A549 (cell line): ENCODE data around the gene PRSS37. TPM values are rescaled to one million over a fixed set of nuclear protein-coding genes. Genes with fewer than 3 reads are reported as not detected.

ENCODE experiments used
- ATAC-seq, 2 experiments: fragments of 200-7000 bp in 1 of 2; fragments of >200 bp in 1 of 2; cut with Nextera tagmentation in 1 of 2; cut with Tn5 transposase in 1 of 2; 3 replicates each; pipeline versions ENCODE4 v1.8.0 to v1.9.1; 2018 to 2020; ENCODE audit warnings: mild to moderate bottlenecking in 1 of 2, moderate library complexity in 1 of 2
- CTCF ChIA-PET: fragments of 300-600 bp; sonication (Branson Sonifier 250); formaldehyde crosslinking; extraction: SDS; loops from one replicate; lab custom pipeline; 2021; ENCODE audit warnings: antibody characterized with exemption, inconsistent platforms; lab: Yijun Ruan, JAX
- POLR2A ChIA-PET: fragments of 350-600 bp; formaldehyde crosslinking; extraction: SDS; loops from one replicate; lab custom pipeline; 2021; ENCODE audit warnings: antibody characterized with exemption, inconsistent platforms; lab: Yijun Ruan, JAX
- DNase-seq, 2 experiments: peaks; one replicate each; pipeline versions ENCODE4 v3.0.0 to v3.0.0-alpha.2; 2011 to 2016; ENCODE audit warnings: low read depth in 1 of 2, low spot score in 1 of 2
- FAIRE-seq: peaks from 2 replicates; lab custom pipeline; 2011; peaks lifted over from hg19 to GRCh38; lab: Jason Lieb, UNC
- H3K27ac ChIP-seq, 2 experiments: fragments of >200 bp; sonication (Bioruptor Twin); formaldehyde crosslinking; 3 replicates each; pipeline ENCODE4 v1.5.1; 2016 to 2017
- H3K4me1 ChIP-seq: fragments of >200 bp; sonication (Bioruptor Twin); formaldehyde crosslinking; 3 replicates; pipeline ENCODE4 v1.6.1; 2016
- H3K4me2 ChIP-seq: fragments of >200 bp; sonication (Bioruptor Twin); formaldehyde crosslinking; 3 replicates; pipeline ENCODE4 v1.6.1; 2016
- H3K4me3 ChIP-seq: fragments of >200 bp; sonication (Bioruptor Twin); formaldehyde crosslinking; 3 replicates; pipeline ENCODE4 v1.5.1; 2016
- H3K9me3 ChIP-seq: fragments of >200 bp; sonication (Bioruptor Twin); formaldehyde crosslinking; 3 replicates; pipeline ENCODE4 v1.6.1; 2016
- CBX2 ChIP-seq: fragments of 200-600 bp; sonication (generic); IDR thresholded peaks from 2 replicates; pipeline ENCODE4 v1.6.1; 2016; ENCODE audit warnings: low read depth, mild to moderate bottlenecking, borderline replicate concordance
- CBX8 ChIP-seq: fragments of 200-600 bp; sonication (generic); IDR thresholded peaks from 2 replicates; pipeline ENCODE4 v1.6.1; 2016
- CEBPB ChIP-seq, 2 experiments: fragments of >200 bp in 1 of 2; sonication (Bioruptor Twin) in 1 of 2; formaldehyde crosslinking in 1 of 2; IDR thresholded peaks; 2 replicates each; pipeline ENCODE4 v1.6.1; 2012 to 2016
- CHD4 ChIP-seq: fragments of 200-600 bp; sonication (generic); IDR thresholded peaks from 2 replicates; pipeline ENCODE4 v1.6.1; 2016; ENCODE audit warnings: antibody characterized with exemption, mild to moderate bottlenecking, borderline replicate concordance
- ELK1 ChIP-seq: fragments of 150-350 bp; IDR thresholded peaks from 2 replicates; pipeline ENCODE4 v1.6.1; 2014; ENCODE audit warnings: low read depth, mild to moderate bottlenecking, low read length
- EP300 ChIP-seq, 2 experiments: fragments of >200 bp; sonication (Bioruptor Twin); formaldehyde crosslinking; IDR thresholded peaks; 2 replicates in 1 of 2; 3 replicates in 1 of 2; pipeline ENCODE4 v1.6.1; 2016 to 2017
- ESRRA ChIP-seq: fragments of 150-350 bp; IDR thresholded peaks from 2 replicates; pipeline ENCODE4 v1.6.1; 2014; ENCODE audit warnings: mild to moderate bottlenecking, low read length, borderline replicate concordance
- FOSB ChIP-seq: fragments of 250-450 bp; sonication (Bioruptor Pico); IDR thresholded peaks from 2 replicates; pipeline ENCODE4 v1.5.0; 2020; ENCODE audit warnings: mild to moderate bottlenecking, moderate library complexity
- FOXS1 ChIP-seq: fragments of 250-450 bp; sonication (Bioruptor Pico); IDR thresholded peaks from 2 replicates; pipeline ENCODE4 v1.5.0; 2020; ENCODE audit warnings: mild to moderate bottlenecking, moderate library complexity
- HMGXB4 ChIP-seq: fragments of 250-450 bp; sonication (Bioruptor Pico); IDR thresholded peaks from 2 replicates; pipeline ENCODE4 v1.5.0; 2021; ENCODE audit warnings: mild to moderate bottlenecking, moderate library complexity, borderline replicate concordance
- HOXB13 ChIP-seq: fragments of 250-450 bp; sonication (Bioruptor Pico); IDR thresholded peaks from 2 replicates; pipeline ENCODE4 v1.5.0; 2020; ENCODE audit warnings: low read depth, mild to moderate bottlenecking, moderate library complexity
- JUN ChIP-seq, 2 experiments: fragments of >200 bp; sonication (Bioruptor Twin); formaldehyde crosslinking; IDR thresholded peaks; 2 replicates in 1 of 2; 3 replicates in 1 of 2; pipeline ENCODE4 v1.6.1; 2016 to 2017
- JUNB ChIP-seq: fragments of >200 bp; sonication (Bioruptor Twin); formaldehyde crosslinking; IDR thresholded peaks from 2 replicates; pipeline ENCODE4 v1.6.1; 2016
- KDM5A ChIP-seq: fragments of 200-600 bp; sonication (generic); IDR thresholded peaks from 2 replicates; pipeline ENCODE4 v1.6.1; 2016; ENCODE audit warnings: antibody characterized with exemption, mild to moderate bottlenecking
- MAFK ChIP-seq: fragments of 450-650 bp; IDR thresholded peaks from 2 replicates; pipeline ENCODE4 v1.6.1; 2014; ENCODE audit not compliant: partially characterized antibody
- NFE2L2 ChIP-seq: fragments of 150-350 bp; conservative IDR thresholded peaks from 2 replicates; pipeline ENCODE4 v1.6.1; 2014; ENCODE audit warnings: low read length
- POLR2AphosphoS2 ChIP-seq: conservative IDR thresholded peaks from 2 replicates; pipeline ENCODE4 v1.6.1; 2012; ENCODE audit warnings: low read length, improper control_type of control experiment, inconsistent platforms
- RARB ChIP-seq: fragments of 250-450 bp; sonication (Bioruptor Pico); IDR thresholded peaks from 2 replicates; pipeline ENCODE4 v1.8.0; 2021; ENCODE audit warnings: mild to moderate bottlenecking, moderate library complexity
- RCOR1 ChIP-seq: fragments of 150-350 bp; IDR thresholded peaks from 2 replicates; pipeline ENCODE4 v1.6.1; 2014; ENCODE audit warnings: antibody characterized with exemption, low read length, low read depth
- RNF2 ChIP-seq: fragments of 200-600 bp; sonication (generic); IDR thresholded peaks from 2 replicates; pipeline ENCODE4 v1.6.1; 2016; ENCODE audit warnings: low read depth, mild to moderate bottlenecking, antibody characterized with exemption, moderate library complexity, borderline replicate concordance
- SREBF2 ChIP-seq: fragments of 450-650 bp; IDR thresholded peaks from 2 replicates; pipeline ENCODE4 v1.6.1; 2014; ENCODE audit warnings: mild to moderate bottlenecking, moderate library complexity
- TFCP2L1 ChIP-seq: fragments of 250-450 bp; sonication (Bioruptor Pico); IDR thresholded peaks from 2 replicates; pipeline ENCODE4 v1.5.0; 2021; ENCODE audit warnings: mild to moderate bottlenecking
- TP53 ChIP-seq: fragments of 250-450 bp; sonication (Bioruptor Pico); IDR thresholded peaks from 2 replicates; pipeline ENCODE4 v1.5.0; 2021; ENCODE audit warnings: mild to moderate bottlenecking, moderate library complexity
- ZNF302 ChIP-seq: fragments of 250-450 bp; sonication (Bioruptor Pico); IDR thresholded peaks from 2 replicates; pipeline ENCODE4 v1.9.0; 2021; ENCODE audit warnings: inconsistent platforms, mild to moderate bottlenecking, moderate library complexity
- WGBS: methylation state at CpG from one replicate; pipeline ENCODE4 v1.1.6; 2017; ENCODE audit errors: missing lambda C conversion rate; 5-methylcytosine and 5-hydroxymethylcytosine counted together
- polyA plus RNA-seq, 4 experiments: library from polyadenylated mRNA; depleted of rRNA in 3 of 4; stranded (reverse); fragments of >200 nt; fragmentation: RNase III in 1 of 4; extraction: RNeasy Plus Mini Kit Qiagen cat#74134 plus additional on column Dnase treatment in 1 of 4; gene quantifications; 2 replicates in 3 of 4; 3 replicates in 1 of 4; pipeline ENCODE4 v1.2.3, GENCODE V29; 2011 to 2017
- TF ChIP-seq, protein P1 (sequence below): fragments of >200 bp; sonication (Bioruptor Twin); formaldehyde crosslinking; IDR thresholded peaks from 2 replicates; pipeline ENCODE4 v1.6.1; 2016
- TF ChIP-seq, protein P2 (sequence below): IDR thresholded peaks from 2 replicates; pipeline ENCODE4 v1.6.1; 2012
- TF ChIP-seq, protein P3 (sequence below): fragments of 200-600 bp; sonication (generic); IDR thresholded peaks from 2 replicates; pipeline ENCODE4 v1.6.1; 2016; ENCODE audit warnings: antibody characterized with exemption, mild to moderate bottlenecking, moderate library complexity

The PRSS37 gene
- polyA plus RNA-seq, 2 of the 4 experiments (the other 2 are of a cell fraction): not detected

DNA sequence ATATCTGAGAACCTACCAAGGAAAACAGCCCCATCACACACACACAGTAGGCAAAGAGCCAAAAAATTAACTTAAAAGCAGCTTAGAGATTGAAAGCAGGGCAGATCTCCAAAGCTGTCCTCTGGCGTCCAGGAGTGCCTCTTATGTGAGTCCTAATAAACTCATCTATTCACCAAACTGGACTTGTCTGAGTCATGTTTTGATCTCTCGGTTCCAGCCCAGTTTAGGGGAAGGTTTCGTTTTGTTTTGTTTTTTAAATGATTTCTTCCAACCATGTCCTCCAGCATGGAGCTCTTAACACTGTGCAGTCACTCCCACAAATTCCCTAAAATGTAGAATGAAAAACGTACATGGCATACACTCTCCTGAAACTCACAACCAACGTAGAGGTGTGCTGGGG lies 6.7 kb upstream of the PRSS37 start:
- Histone ChIP-seq H3K27ac (no peak overlapping the region), H3K4me1 (no peaks in the 10 kb centered on the region), H3K9me3 (no peaks in the 10 kb centered on the region; the same call in 2 of the 3 replicates), H3K4me2 (no peak overlapping the region), H3K4me3 (no peak overlapping the region)
- ChIA-PET CTCF (interaction anchor here (0.7 kb wide), 1 partner anchor 10 kb away, joined by 3 read pairs; no protein-coding TSS in a partner anchor), POLR2A (no interaction called here)
- WGBS: 9% methylated on average over 5 of the region's 5 CpGs
- ATAC-seq (no peak), FAIRE-seq (no peak), DNase-seq (no peak)
- TF ChIP-seq CBX2 (no peak), SREBF2 (no peak), JUN (IDR thresholded peaks at IDR 0.05) (no peak), FOXS1 (CRISPR knock-in tag) (no peak), TP53 (CRISPR knock-in tag) (no peak), HMGXB4 (CRISPR knock-in tag) (no peak), TFCP2L1 (CRISPR knock-in tag) (no peak), KDM5A (no peak), FOSB (CRISPR knock-in tag) (no peak), ZNF302 (no peak), NFE2L2 (no peak), RCOR1 (no peak), RNF2 (no peak), RARB (CRISPR knock-in tag) (no peak), EP300 (IDR thresholded peaks at IDR 0.05) (no peak), POLR2AphosphoS2 (no peak)
- TF ChIP-seq, protein P1, sequence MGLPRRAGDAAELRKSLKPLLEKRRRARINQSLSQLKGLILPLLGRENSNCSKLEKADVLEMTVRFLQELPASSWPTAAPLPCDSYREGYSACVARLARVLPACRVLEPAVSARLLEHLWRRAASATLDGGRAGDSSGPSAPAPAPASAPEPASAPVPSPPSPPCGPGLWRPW: no peak

DNA sequence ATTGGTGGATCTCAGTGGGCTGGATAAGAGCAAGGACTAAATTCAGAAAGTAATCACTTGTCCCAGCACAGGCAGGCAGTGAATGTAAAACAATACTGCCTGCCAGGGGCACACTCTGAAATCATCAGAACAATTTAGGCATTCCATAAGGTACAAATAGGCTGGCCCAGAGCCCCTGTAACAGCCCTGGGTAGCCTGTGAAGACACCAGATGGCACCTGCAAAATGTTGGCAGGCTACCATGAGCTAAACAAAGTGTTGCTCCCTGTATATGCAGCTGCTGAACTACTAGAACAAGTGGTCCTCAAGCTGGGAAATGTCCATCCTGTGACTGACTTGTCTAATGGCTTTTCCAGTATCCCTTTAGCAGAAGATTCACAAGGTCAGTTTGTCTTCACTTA lies 3.0 kb upstream of the PRSS37 start:
- H3K9me3 ChIP-seq: no peaks in the 10 kb centered on the region
- H3K4me3 ChIP-seq: no peak overlapping the region
- ATAC-seq (no peak), FAIRE-seq (no peak), DNase-seq (no peak)
- H3K27ac ChIP-seq: no peak overlapping the region
- H3K4me2 ChIP-seq: no peak overlapping the region
- TF ChIP-seq CBX8: no peak
- no peak for TF ChIP-seq MAFK
- TF ChIP-seq HOXB13 (CRISPR knock-in tag): no peak
- TF ChIP-seq ELK1: no peak
- TF ChIP-seq JUNB: no peak
- TF ChIP-seq CHD4: no peak
- TF ChIP-seq NFE2L2: no peak
- TF ChIP-seq, protein P2, sequence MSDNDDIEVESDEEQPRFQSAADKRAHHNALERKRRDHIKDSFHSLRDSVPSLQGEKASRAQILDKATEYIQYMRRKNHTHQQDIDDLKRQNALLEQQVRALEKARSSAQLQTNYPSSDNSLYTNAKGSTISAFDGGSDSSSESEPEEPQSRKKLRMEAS: no peak
- no peak for TF ChIP-seq ESRRA
- no peak for TF ChIP-seq RCOR1
- no peak for TF ChIP-seq RARB (CRISPR knock-in tag)
- TF ChIP-seq, protein P3, sequence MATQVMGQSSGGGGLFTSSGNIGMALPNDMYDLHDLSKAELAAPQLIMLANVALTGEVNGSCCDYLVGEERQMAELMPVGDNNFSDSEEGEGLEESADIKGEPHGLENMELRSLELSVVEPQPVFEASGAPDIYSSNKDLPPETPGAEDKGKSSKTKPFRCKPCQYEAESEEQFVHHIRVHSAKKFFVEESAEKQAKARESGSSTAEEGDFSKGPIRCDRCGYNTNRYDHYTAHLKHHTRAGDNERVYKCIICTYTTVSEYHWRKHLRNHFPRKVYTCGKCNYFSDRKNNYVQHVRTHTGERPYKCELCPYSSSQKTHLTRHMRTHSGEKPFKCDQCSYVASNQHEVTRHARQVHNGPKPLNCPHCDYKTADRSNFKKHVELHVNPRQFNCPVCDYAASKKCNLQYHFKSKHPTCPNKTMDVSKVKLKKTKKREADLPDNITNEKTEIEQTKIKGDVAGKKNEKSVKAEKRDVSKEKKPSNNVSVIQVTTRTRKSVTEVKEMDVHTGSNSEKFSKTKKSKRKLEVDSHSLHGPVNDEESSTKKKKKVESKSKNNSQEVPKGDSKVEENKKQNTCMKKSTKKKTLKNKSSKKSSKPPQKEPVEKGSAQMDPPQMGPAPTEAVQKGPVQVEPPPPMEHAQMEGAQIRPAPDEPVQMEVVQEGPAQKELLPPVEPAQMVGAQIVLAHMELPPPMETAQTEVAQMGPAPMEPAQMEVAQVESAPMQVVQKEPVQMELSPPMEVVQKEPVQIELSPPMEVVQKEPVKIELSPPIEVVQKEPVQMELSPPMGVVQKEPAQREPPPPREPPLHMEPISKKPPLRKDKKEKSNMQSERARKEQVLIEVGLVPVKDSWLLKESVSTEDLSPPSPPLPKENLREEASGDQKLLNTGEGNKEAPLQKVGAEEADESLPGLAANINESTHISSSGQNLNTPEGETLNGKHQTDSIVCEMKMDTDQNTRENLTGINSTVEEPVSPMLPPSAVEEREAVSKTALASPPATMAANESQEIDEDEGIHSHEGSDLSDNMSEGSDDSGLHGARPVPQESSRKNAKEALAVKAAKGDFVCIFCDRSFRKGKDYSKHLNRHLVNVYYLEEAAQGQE: no peak
- TF ChIP-seq CEBPB (IDR thresholded peaks at IDR 0.05): no peak
- no peaks in the 10 kb centered on the region for H3K4me1 ChIP-seq
- CTCF ChIA-PET: interaction anchor here (1.1 kb wide), 1 partner anchor 35 kb away, joined by 3 read pairs; no protein-coding TSS in a partner anchor
- POLR2A ChIA-PET: no interaction called here
